GM10248 (cell line): ENCODE results near the gene TNS2.

Experiments used
- CTCF ChIA-PET: fragments of 300-600 bp; sonication (Branson Sonifier 250); formaldehyde crosslinking; extraction: SDS; loops from one replicate; lab custom pipeline; 2021; ENCODE audit warnings: antibody characterized with exemption; lab: Yijun Ruan, JAX
- POLR2A ChIA-PET: fragments of 350-650 bp; sonication (Branson Sonifier 250); formaldehyde crosslinking; extraction: SDS; loops from one replicate; lab custom pipeline; 2020; ENCODE audit warnings: antibody characterized with exemption; lab: Yijun Ruan, JAX
- DNase-seq: peaks from one replicate; pipeline ENCODE4 v3.0.0; 2012; ENCODE audit errors: extremely low spot score
- CTCF ChIP-seq: IDR thresholded peaks from 2 replicates; pipeline ENCODE4 v1.5.1; 2012; ENCODE audit warnings: mild to moderate bottlenecking, low read depth; ENCODE audit errors: extremely low read depth, missing control alignments, control extremely low read depth

TNS2 gene

GRCh38 chr12:53047221-53048032 lies 2.4 kb upstream of the TNS2 start:
- CTCF ChIA-PET: interaction anchor here (0.6 to 17.8 kb wide), 15 partner anchors 8 to 454 kb away, joined by 3 to 264 read pairs (median 3); partner anchors contain the start of genes SPRYD3 and TARBP2
- TF ChIP-seq CTCF: peak; percentile 75
- POLR2A ChIA-PET: interaction anchor here (0.6 kb wide), 1 partner anchor 111 kb away, joined by 6 read pairs; no protein-coding TSS in a partner anchor
- DNase-seq: peak; percentile 88

GRCh38 chr12:53048033-53048779 lies 1.7 kb upstream of the TNS2 start:
- CTCF ChIA-PET: interaction anchor here (0.6 to 17.8 kb wide), 17 partner anchors 7 to 453 kb away, joined by 3 to 264 read pairs (median 3); partner anchors contain the start of genes SOAT2, SPRYD3 and TARBP2
- DNase-seq: no peak
- POLR2A ChIA-PET: interaction anchor here (0.6 kb wide), 1 partner anchor 110 kb away, joined by 6 read pairs; no protein-coding TSS in a partner anchor
- TF ChIP-seq CTCF: no peak

- CTCF ChIA-PET: interaction anchor here (1.2 to 17.8 kb wide), 8 partner anchors 8 to 153 kb away, joined by 3 to 264 read pairs (median 8); partner anchors contain the start of genes SOAT2 and SPRYD3
- no peak for TF ChIP-seq CTCF
Measured at GRCh38 chr12:53048780-53049401, 974 bp upstream of the TNS2 start.

GRCh38 chr12:53050426-53051057 lies 677 bp downstream of the TNS2 start:
- ChIA-PET POLR2A (no interaction called here), CTCF (interaction anchor here (1.0 to 17.8 kb wide), 5 partner anchors 12 to 52 kb away, joined by 3 to 264 read pairs (median 3); partner anchors contain the start of genes EIF4B and SOAT2)
- no peak for DNase-seq
- no peak for TF ChIP-seq CTCF

More at GRCh38 chr12:53048780-53049401, 974 bp upstream of the TNS2 start:
- no peak for DNase-seq
- POLR2A ChIA-PET: no interaction called here

- no peak for DNase-seq
- ChIA-PET CTCF (interaction anchor here (0.9 to 17.8 kb wide), 8 partner anchors 13 to 274 kb away, joined by 3 to 264 read pairs (median 4); partner anchors contain the start of genes EIF4B and SOAT2), POLR2A (no interaction called here)
- no peak for TF ChIP-seq CTCF
Measured at GRCh38 chr12:53051058-53051880, 1.4 kb downstream of the TNS2 start.
